ENCODE measurements around the gene GALP. TPM values are rescaled to one million over a fixed set of nuclear protein-coding genes. Genes with fewer than 3 reads are reported as not detected.
"Not testable (repeated sequence)": the region's sequence is repeated elsewhere in the genome, so short reads cannot be mapped to it uniquely, and the experiment has no call there.

Gene GALP
- total RNA-seq, 1 experiment from 2014 or later: not detected

GRCh38 chr19:56189785-56190184 is 14.0 kb downstream of the GALP start:
- no peak for DNase-seq (ENCODE audit: low read depth)

GRCh38 chr19:56191115-56191514 is 15.3 kb downstream of the GALP start:
- no peak for DNase-seq (ENCODE audit: low read depth)

- no peak for DNase-seq (ENCODE audit: low read depth)
Observed at GRCh38 chr19:56191711-56192110, 15.9 kb downstream of the GALP start.

GRCh38 chr19:56193981-56194640 is 18.3 kb downstream of the GALP start:
- DNase-seq (ENCODE audit: low read depth): no peak

GRCh38 chr19:56197646-56198045 is 21.8 kb downstream of the GALP start, which contains the start of gene ZSCAN5B:
TSS of gene ZSCAN5B (minus strand) at chr19:56197783. CDS start at chr19:56193052, 4,731 bp downstream.
- not testable (repeated sequence) for DNase-seq (ENCODE audit: low read depth)

GRCh38 chr19:56199687-56200086 is 23.9 kb downstream of the GALP start:
- no peak for DNase-seq (ENCODE audit: low read depth)

- no peak for DNase-seq (ENCODE audit: low read depth)
Observed at GRCh38 chr19:56201973-56202372, 26.2 kb downstream of the GALP start, which contains the start of gene ZSCAN5C. TSS of gene ZSCAN5C (plus strand) at chr19:56202273. CDS start at chr19:56205914, 3,641 bp downstream.

- not testable (repeated sequence) for DNase-seq (ENCODE audit: low read depth)
Observed at GRCh38 chr19:56207581-56207980, 31.8 kb downstream of the GALP start.

- no peak for DNase-seq (ENCODE audit: low read depth)
Observed at GRCh38 chr19:56209091-56209490, 33.3 kb downstream of the GALP start.

GRCh38 chr19:56210036-56210435 is 34.2 kb downstream of the GALP start:
- not testable (repeated sequence) for DNase-seq (ENCODE audit: low read depth)

GRCh38 chr19:56211718-56212117 is 35.9 kb downstream of the GALP start:
- no peak for DNase-seq (ENCODE audit: low read depth)

- DNase-seq (ENCODE audit: low read depth): no peak
Observed at GRCh38 chr19:56217039-56217949, 41.5 kb downstream of the GALP start.

- peak; percentile 4 for DNase-seq (ENCODE audit: low read depth)
Observed at GRCh38 chr19:56218961-56219360, 43.2 kb downstream of the GALP start.

- DNase-seq (ENCODE audit: low read depth): not testable (repeated sequence)
Observed at GRCh38 chr19:56221442-56221841, 45.6 kb downstream of the GALP start.

GRCh38 chr19:56221851-56222250 is 46.0 kb downstream of the GALP start:
- DNase-seq (ENCODE audit: low read depth): no peak

GRCh38 chr19:56222901-56223300 is 47.1 kb downstream of the GALP start:
- no peak for DNase-seq (ENCODE audit: low read depth)

GRCh38 chr19:56223481-56223880 is 47.7 kb downstream of the GALP start:
- DNase-seq (ENCODE audit: low read depth): no peak

Small RNA genes within 50 kb of the gene (small RNA-seq; reads per million reads assigned to genes)
- gene AC024580.2: not detected

Other genes starting within 250 kb of the GALP start
- gene NLRP13, start 243.7 kb upstream of the GALP start, total RNA-seq (2014; rRNA removed; shearing (Covaris generic)): not detected in 2 replicates
- not detected in 2 replicates for gene NLRP8, start 228.2 kb upstream of the GALP start, total RNA-seq (2014; rRNA removed; shearing (Covaris generic))
- not detected in 2 replicates for gene NLRP5, start 189.2 kb upstream of the GALP start, total RNA-seq (2014; rRNA removed; shearing (Covaris generic))
- gene ZNF787, start 54.7 kb upstream of the GALP start, total RNA-seq (2014; rRNA removed; shearing (Covaris generic)): 75.1 and 81.6 TPM in 2 replicates
- gene ZNF444, start 34.7 kb upstream of the GALP start, total RNA-seq (2014; rRNA removed; shearing (Covaris generic)): 31.4 and 35.6 TPM in 2 replicates
- not detected in 2 replicates for gene ZSCAN5B, start 21.8 kb downstream of the GALP start, total RNA-seq (2014; rRNA removed; shearing (Covaris generic))
- not detected in 2 replicates for gene ZSCAN5C, start 26.3 kb downstream of the GALP start, total RNA-seq (2014; rRNA removed; shearing (Covaris generic))
- gene EDDM13, start 96.7 kb downstream of the GALP start, total RNA-seq (2014; rRNA removed; shearing (Covaris generic)): 0.98 TPM in 1 of 2 replicates, not detected in the other
- 17.5 and 18.9 TPM in 2 replicates for gene ZSCAN5A, start 138.8 kb downstream of the GALP start, total RNA-seq (2014; rRNA removed; shearing (Covaris generic))
- 0.06 and 0.53 TPM in 2 replicates for gene ZNF582, start 217.5 kb downstream of the GALP start, total RNA-seq (2014; rRNA removed; shearing (Covaris generic))
- gene ZNF583, start 228.3 kb downstream of the GALP start, total RNA-seq (2014; rRNA removed; shearing (Covaris generic)): 4.5 and 6.0 TPM in 2 replicates